Esophagus squamous epithelium (tissue), 5 donors: Measurements from ENCODE around the gene SLC16A1. TPM values are rescaled to one million over a fixed set of nuclear protein-coding genes. Genes with fewer than 3 reads are reported as not detected.
"Not testable (repeated sequence)": the region's sequence is repeated elsewhere in the genome, so short reads cannot be mapped to it uniquely, and the experiment has no call there.

Source experiments
- DNase-seq: peaks from one replicate; lab custom pipeline; 2025; lab: John Stamatoyannopoulos, UW
- H3K27ac ChIP-seq, 4 donors: fragments of 200-600 bp; sonication (generic); one replicate each; pipeline ENCODE4 v1.5.1; 2016 to 2019; ENCODE audit warnings: mild to moderate bottlenecking in 1 of 4
- H3K27me3 ChIP-seq, 4 donors: fragments of 200-600 bp; sonication (generic); 1 replicate in 3 of 4; 2 replicates in 1 of 4; pipeline versions ENCODE4 v1.5.1 to v1.6.0; 2017 to 2021; ENCODE audit warnings: antibody characterized with exemption in 1 of 4
- H3K36me3 ChIP-seq, 3 donors: fragments of 200-600 bp; sonication (generic); one replicate each; pipeline ENCODE4 v1.5.1; 2016 to 2019
- H3K4me1 ChIP-seq, 3 donors: fragments of 200-600 bp; sonication (generic); one replicate each; pipeline ENCODE4 v1.5.1; 2017 to 2019
- H3K4me3 ChIP-seq, 4 donors: fragments of 200-600 bp; sonication (generic); 1 replicate in 3 of 4; 2 replicates in 1 of 4; pipeline ENCODE4 v1.5.1; 2016 to 2019; ENCODE audit warnings: mild to moderate bottlenecking in 2 of 4, moderate library complexity in 1 of 4
- H3K9me3 ChIP-seq, 3 donors: fragments of 200-600 bp; sonication (generic); one replicate each; pipeline ENCODE4 v1.5.1; 2016 to 2019
- CTCF ChIP-seq, 6 experiments: fragments of 450-650 bp in 4 of 6; fragments of 200-600 bp in 2 of 6; sonication (generic) in 2 of 6; IDR thresholded peaks; one replicate each; pipeline ENCODE4 v1.5.1; 2016 to 2019; ENCODE audit warnings: antibody characterized with exemption in 6 of 6, mild to moderate bottlenecking in 4 of 6, moderate library complexity in 4 of 6
- POLR2A ChIP-seq, 4 donors: fragments of 450-650 bp; IDR thresholded peaks; one replicate each; pipeline ENCODE4 v1.6.1; 2017; ENCODE audit warnings: antibody characterized with exemption in 4 of 4, mild to moderate bottlenecking in 4 of 4, moderate library complexity in 3 of 4
- WGBS, 2 donors: methylation state at CpG; one replicate each; pipeline ENCODE4 v1.1.5; 2018; 5-methylcytosine and 5-hydroxymethylcytosine counted together
- intact Hi-C: fragments of 100-400 bp; cut with DNase I; formaldehyde crosslinking; loops from one replicate; pipeline ENCODE4 v1.15.0; 2022
- total RNA-seq, 4 donors: library from RNA; depleted of rRNA; stranded (reverse); fragments of >200 nt; gene quantifications; one replicate each; pipeline ENCODE4 v1.1.0, GENCODE V29; 2016
- donor health status: DM: yes; HTN: yes; CAD: no.

SLC16A1 gene
- total RNA-seq, 4 donors from 2014 or later, result 19.1 to 80.3 (median 57.9) TPM

GRCh38 chr1:112982328-112982727 lies 26.3 kb upstream of the SLC16A1 start:
- no peak for DNase-seq
- Histone ChIP-seq H3K36me3 (no peaks in the 10 kb centered on the region), H3K9me3 (no peaks in the 10 kb centered on the region), H3K27ac (no peak overlapping the region), H3K4me3 (no peak overlapping the region), H3K4me1 (peaks cover 0 to 8% (median 0%) of the 10 kb centered on the region in 3 donors), H3K27me3 (no peaks in the 10 kb centered on the region)
- 89 to 90% methylated on average over 2 of the region's 2 CpGs for WGBS, 2 donors
- intact Hi-C loops, result no loop called here
- TF ChIP-seq POLR2A (IDR thresholded peaks at IDR 0.05) (no peak), CTCF (IDR thresholded peaks at IDR 0.05) (no peak)

GRCh38 chr1:112981834-112982233 lies 25.8 kb upstream of the SLC16A1 start:
- H3K27me3 ChIP-seq, H3K27ac ChIP-seq, H3K4me1 ChIP-seq, H3K4me3 ChIP-seq, H3K36me3 ChIP-seq, intact Hi-C loops, DNase-seq, H3K9me3 ChIP-seq: not testable (repeated sequence)
- WGBS, 2 donors, result 91 to 94% methylated on average over 7 to 8 of the region's 8 CpGs

DNA sequence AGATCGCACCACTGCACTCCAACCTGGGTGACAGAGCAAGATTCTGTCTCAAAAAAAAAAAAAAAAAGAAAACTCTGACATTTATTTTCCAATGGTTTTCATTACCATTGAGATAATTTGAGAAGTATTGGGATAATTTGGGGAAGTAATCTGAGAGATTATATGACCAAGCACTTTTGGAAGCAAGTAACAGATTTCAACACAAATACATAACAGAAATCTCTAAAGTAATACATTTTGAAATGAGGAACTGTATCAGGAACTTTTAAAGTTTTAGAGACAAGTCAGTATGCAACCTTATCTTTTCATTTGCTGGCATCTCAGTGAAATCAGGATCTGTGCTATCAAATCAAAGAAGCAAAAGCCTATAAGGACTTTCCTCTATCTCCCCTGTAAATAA lies 25.4 kb upstream of the SLC16A1 start:
- Histone ChIP-seq H3K36me3 (no peaks in the 10 kb centered on the region), H3K9me3 (no peaks in the 10 kb centered on the region), H3K27ac (no peak overlapping the region), H3K27me3 (no peaks in the 10 kb centered on the region), H3K4me1 (peaks cover 0 to 2% (median 0%) of the 10 kb centered on the region in 3 donors), H3K4me3 (no peak overlapping the region)
- no peak for TF ChIP-seq POLR2A (IDR thresholded peaks at IDR 0.05)
- TF ChIP-seq CTCF (IDR thresholded peaks at IDR 0.05), result no peak
- intact Hi-C loops, result no loop called here
- no peak for DNase-seq
- WGBS, 2 donors, result 100% methylated on average over 1 of the region's 1 CpG

GRCh38 chr1:112975336-112975735 lies 19.3 kb upstream of the SLC16A1 start:
- Histone ChIP-seq H3K27ac (no peak overlapping the region), H3K4me3 (no peak overlapping the region), H3K9me3 (no peaks in the 10 kb centered on the region), H3K4me1 (no peaks in the 10 kb centered on the region), H3K27me3 (no peaks in the 10 kb centered on the region), H3K36me3 (peaks cover 0 to 4% (median 0%) of the 10 kb centered on the region in 3 donors)
- TF ChIP-seq POLR2A (IDR thresholded peaks at IDR 0.05) (no peak), CTCF (IDR thresholded peaks at IDR 0.05) (no peak)
- DNase-seq, result no peak
- WGBS, 2 donors, result 90 to 93% methylated on average over 5 of the region's 5 CpGs
- intact Hi-C loops, result no loop called here

- Histone ChIP-seq H3K4me1 (no peaks in the 10 kb centered on the region), H3K27ac (no peak overlapping the region), H3K27me3 (no peaks in the 10 kb centered on the region), H3K36me3 (peaks cover 0 to 4% (median 0%) of the 10 kb centered on the region in 3 donors), H3K4me3 (no peak overlapping the region), H3K9me3 (no peaks in the 10 kb centered on the region)
- WGBS, 2 donors, result 52 to 65% methylated on average over 1 of the region's 1 CpG
- no peak for DNase-seq
- TF ChIP-seq POLR2A (IDR thresholded peaks at IDR 0.05) (no peak), CTCF (IDR thresholded peaks at IDR 0.05) (no peak)
- intact Hi-C loops, result no loop called here
These were observed 18.6 kb upstream of the SLC16A1 start for GRCh38 chr1:112974646-112975045.

DNA sequence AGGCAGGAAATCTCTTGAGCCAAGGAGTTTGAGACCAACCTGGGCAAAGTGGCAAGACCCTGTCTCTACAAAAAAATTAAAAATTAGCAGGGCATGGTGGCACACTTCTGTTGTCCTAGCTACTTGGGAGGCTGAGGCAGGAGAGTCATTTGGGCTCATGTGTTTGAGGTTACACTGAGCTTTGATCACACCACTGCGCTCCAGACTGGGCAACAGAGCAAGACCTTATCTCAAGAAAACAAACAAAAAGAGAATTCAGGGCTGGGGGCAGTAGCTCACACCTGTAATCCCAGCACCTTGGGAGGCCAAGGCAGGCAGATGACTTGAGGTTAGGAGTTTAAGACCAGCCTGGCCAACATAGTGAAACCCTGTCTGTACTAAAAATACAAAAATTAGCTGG lies 17.8 kb upstream of the SLC16A1 start:
- H3K4me3 ChIP-seq, result no peak overlapping the region
- H3K27me3 ChIP-seq, result no peaks in the 10 kb centered on the region
- H3K27ac ChIP-seq, result no peak overlapping the region
- H3K9me3 ChIP-seq, result no peaks in the 10 kb centered on the region
- TF ChIP-seq POLR2A (IDR thresholded peaks at IDR 0.05) (no peak), CTCF (IDR thresholded peaks at IDR 0.05) (no peak)
- H3K4me1 ChIP-seq, result no peaks in the 10 kb centered on the region
- H3K36me3 ChIP-seq, result peaks cover 0 to 9% (median 0%) of the 10 kb centered on the region in 3 donors
- WGBS, 2 donors, result 93 to 100% methylated on average over 1 of the region's 1 CpG
- no peak for DNase-seq
- intact Hi-C loops, result no loop called here
